SU-DHL-6 (cell line): ENCODE measurements around the gene KMT2D.
A peak's percentile ranks its signal among the peaks of the same experiment; 100 is the strongest.

Experiments used
- H2AFZ ChIP-seq: fragments of 200-600 bp; sonication (generic); 2 replicates; pipeline ENCODE4 v1.6.1; 2014; ENCODE audit warnings: low read depth, mild to moderate bottlenecking, moderate library complexity, mixed read lengths, antibody characterized with exemption, low read length; ENCODE audit not compliant: severe bottlenecking
- H3F3A ChIP-seq: fragments of 200-600 bp; shearing (Covaris generic); 2 replicates; pipeline ENCODE4 v1.6.0; 2016; ENCODE audit warnings: antibody characterized with exemption, mild to moderate bottlenecking; ENCODE audit not compliant: insufficient read depth
- H3K27ac ChIP-seq: fragments of 200-600 bp; sonication (generic); 2 replicates; pipeline ENCODE4 v1.5.1; 2016; ENCODE audit warnings: low read depth, mild to moderate bottlenecking, low read length, moderate library complexity, mixed read lengths
- H3K27me3 ChIP-seq: fragments of 200-600 bp; sonication (generic), shearing (Covaris generic); 2 replicates; pipeline ENCODE4 v1.6.0; 2014; ENCODE audit warnings: mild to moderate bottlenecking, low read length
- H3K36me3 ChIP-seq: fragments of 200-600 bp; sonication (generic); 2 replicates; pipeline ENCODE4 v1.6.1; 2014; ENCODE audit warnings: mild to moderate bottlenecking, low read length, mixed read lengths
- H3K4me2 ChIP-seq: fragments of 300-600, 200-600 bp; shearing (Covaris generic), sonication (generic); 2 replicates; pipeline ENCODE4 v1.6.0; 2014; ENCODE audit warnings: low read length, low read depth, mild to moderate bottlenecking; ENCODE audit not compliant: poor library complexity, severe bottlenecking
- H3K4me3 ChIP-seq: fragments of 200-600 bp; sonication (generic); 2 replicates; pipeline ENCODE4 v1.5.1; 2014; ENCODE audit warnings: antibody characterized with exemption, low read length, mild to moderate bottlenecking, mixed read lengths; ENCODE audit not compliant: insufficient read depth, poor library complexity, severe bottlenecking
- H3K79me2 ChIP-seq: fragments of 200-600 bp; sonication (generic); 2 replicates; pipeline ENCODE4 v1.6.1; 2014; ENCODE audit warnings: mild to moderate bottlenecking, low read length, moderate library complexity; ENCODE audit not compliant: insufficient read depth
- H3K9ac ChIP-seq: fragments of 200-600 bp; sonication (generic); 2 replicates; pipeline ENCODE4 v1.7.0; 2014; ENCODE audit warnings: mild to moderate bottlenecking, low read length
- H3K9me2 ChIP-seq: fragments of 200-600 bp; sonication (generic); replicated peaks from 2 replicates; pipeline ENCODE4 v1.6.1; 2014; ENCODE audit warnings: low read length; ENCODE audit not compliant: insufficient read depth
- H3K9me3 ChIP-seq: fragments of 200-600 bp; sonication (generic); 2 replicates; pipeline ENCODE4 v1.6.1; 2014; ENCODE audit warnings: low read length, mixed read lengths; ENCODE audit not compliant: insufficient read depth
- H4K20me1 ChIP-seq: fragments of 200-600 bp; sonication (generic); 2 replicates; pipeline ENCODE4 v1.6.1; 2014; ENCODE audit warnings: low read depth, mild to moderate bottlenecking, antibody characterized with exemption, low read length, moderate library complexity, mixed read lengths
- CTCF ChIP-seq: fragments of 200-600 bp; sonication (generic); IDR thresholded peaks from one replicate; pipeline ENCODE4 v1.5.1; 2017; ENCODE audit warnings: antibody characterized with exemption, mild to moderate bottlenecking, low read length, moderate library complexity; ENCODE audit not compliant: insufficient read depth, poor library complexity, severe bottlenecking
- EZH2phosphoT487 ChIP-seq: fragments of 200-600 bp; sonication (generic), shearing (Covaris generic); conservative IDR thresholded peaks from 2 replicates; pipeline ENCODE4 v1.6.1; 2018; ENCODE audit warnings: mild to moderate bottlenecking, antibody characterized with exemption, low read length, moderate library complexity, mixed read lengths

KMT2D gene, protein sequence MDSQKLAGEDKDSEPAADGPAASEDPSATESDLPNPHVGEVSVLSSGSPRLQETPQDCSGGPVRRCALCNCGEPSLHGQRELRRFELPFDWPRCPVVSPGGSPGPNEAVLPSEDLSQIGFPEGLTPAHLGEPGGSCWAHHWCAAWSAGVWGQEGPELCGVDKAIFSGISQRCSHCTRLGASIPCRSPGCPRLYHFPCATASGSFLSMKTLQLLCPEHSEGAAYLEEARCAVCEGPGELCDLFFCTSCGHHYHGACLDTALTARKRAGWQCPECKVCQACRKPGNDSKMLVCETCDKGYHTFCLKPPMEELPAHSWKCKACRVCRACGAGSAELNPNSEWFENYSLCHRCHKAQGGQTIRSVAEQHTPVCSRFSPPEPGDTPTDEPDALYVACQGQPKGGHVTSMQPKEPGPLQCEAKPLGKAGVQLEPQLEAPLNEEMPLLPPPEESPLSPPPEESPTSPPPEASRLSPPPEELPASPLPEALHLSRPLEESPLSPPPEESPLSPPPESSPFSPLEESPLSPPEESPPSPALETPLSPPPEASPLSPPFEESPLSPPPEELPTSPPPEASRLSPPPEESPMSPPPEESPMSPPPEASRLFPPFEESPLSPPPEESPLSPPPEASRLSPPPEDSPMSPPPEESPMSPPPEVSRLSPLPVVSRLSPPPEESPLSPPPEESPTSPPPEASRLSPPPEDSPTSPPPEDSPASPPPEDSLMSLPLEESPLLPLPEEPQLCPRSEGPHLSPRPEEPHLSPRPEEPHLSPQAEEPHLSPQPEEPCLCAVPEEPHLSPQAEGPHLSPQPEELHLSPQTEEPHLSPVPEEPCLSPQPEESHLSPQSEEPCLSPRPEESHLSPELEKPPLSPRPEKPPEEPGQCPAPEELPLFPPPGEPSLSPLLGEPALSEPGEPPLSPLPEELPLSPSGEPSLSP (N-terminal part only)

DNA sequence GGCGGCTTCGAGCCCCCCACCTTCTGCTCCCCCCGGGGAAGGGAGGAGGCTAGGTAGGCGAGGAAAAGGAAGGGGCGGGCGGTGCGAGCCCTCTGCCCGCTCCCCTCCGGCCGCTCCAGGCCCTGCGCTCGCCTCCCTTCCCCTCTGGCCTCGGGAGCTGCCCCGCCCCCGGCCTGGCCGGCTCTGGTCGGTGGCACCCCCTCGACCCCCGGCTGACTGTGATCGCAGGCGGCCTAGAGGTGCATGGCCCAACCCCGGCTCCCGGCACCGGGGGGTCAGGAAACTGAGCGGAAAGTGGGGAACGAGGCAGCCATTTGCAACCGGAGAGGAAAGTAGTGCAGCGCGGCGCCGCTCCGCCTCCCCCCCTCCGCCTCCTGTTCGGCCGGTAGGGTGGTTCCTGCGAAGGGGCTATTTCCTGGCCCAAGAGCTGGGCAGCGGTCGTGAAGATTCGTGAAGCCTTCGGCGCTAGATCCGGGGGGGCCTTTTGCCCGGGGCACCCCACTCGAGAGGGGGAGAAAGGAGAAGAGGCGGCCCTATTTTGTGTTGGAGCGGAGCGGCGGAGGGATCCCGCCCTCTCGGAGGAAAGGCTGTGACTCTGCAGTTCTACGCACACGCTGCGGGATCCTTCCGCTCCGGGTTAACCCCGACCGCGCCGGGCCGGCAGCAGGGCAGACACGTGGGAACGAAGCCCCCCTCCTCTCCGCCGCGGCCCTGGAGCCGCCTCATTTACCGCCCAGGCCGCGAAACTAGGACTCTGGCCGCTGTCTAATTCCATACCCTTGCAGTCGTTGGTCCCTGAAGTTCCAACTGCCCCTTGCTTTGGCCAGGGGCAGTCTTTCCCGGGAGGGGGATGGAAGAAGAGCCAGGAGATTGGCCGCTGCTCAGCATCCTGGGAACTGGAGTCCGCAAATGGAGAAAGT is at the start of gene KMT2D:
KMT2D (minus strand) TSS at position 558 of the 920 bp plus-strand sequence. CDS start 5,470 bp downstream, outside the sequence.
- peak within 1 kb of the TSS; percentile 94 for H2AFZ ChIP-seq
- no peaks in the 10 kb centered on the region for H3K27me3 ChIP-seq
- no peaks in the 10 kb centered on the region for H3K36me3 ChIP-seq
- peaks cover 15% of the 10 kb centered on the region; the same call in 1 of the 2 replicates for H4K20me1 ChIP-seq
- peak within 1 kb of the TSS; percentile 78 for H3K27ac ChIP-seq
- peak within 1 kb of the TSS; percentile 96 for H3K4me2 ChIP-seq
- H3K9ac ChIP-seq, result peak within 1 kb of the TSS; percentile 96
- H3K9me2 ChIP-seq, result no peaks in the 10 kb centered on the region
- no peak for TF ChIP-seq CTCF
- TF ChIP-seq EZH2phosphoT487, result no peak
- H3K79me2 ChIP-seq, result peaks cover 55% of the 10 kb centered on the region
- H3K9me3 ChIP-seq, result no peaks in the 10 kb centered on the region
- peaks cover 10% of the 10 kb centered on the region for H3F3A ChIP-seq
- peak within 1 kb of the TSS; percentile 98 for H3K4me3 ChIP-seq

DNA sequence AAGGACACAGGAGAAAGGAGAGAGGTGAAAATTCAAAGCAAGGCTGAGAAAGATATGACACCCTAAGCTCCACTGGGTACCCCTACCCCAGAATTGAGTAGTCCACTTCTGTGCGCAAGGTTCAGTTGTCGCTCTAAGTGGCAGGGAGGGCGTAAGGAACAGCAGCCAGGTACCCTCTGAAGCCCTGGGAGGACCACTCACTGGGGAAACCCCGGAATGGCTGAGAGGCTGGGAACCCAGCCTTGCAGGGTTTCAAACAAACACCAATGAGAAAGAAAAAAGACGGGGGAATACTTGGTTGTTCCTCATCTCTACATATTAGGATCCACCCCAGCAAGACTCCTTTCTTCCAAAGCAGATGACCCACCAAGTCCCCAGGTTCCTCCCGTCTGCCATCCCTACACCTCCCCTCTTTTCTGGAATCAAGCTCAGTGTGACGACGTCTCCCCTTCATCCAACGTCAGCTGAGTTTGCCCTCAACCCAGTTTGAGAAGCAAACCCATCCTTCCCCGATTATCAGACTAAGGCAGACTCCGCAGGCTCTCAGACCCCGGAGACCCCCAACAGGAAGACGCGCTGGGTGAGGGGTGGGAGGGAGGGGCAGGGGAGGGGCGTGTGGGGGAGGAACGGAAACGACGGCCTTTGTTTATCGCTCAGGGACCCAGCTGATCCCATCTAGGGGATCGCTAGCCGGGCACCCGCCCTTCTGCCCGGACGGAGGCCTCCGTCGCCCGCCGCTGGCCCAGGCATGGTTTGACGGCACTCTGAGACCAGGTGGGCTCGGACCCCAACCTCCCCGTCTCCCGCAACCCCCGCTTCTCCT is 49.3 kb upstream of the KMT2D start:
- H3K36me3 ChIP-seq, result no peaks in the 10 kb centered on the region
- H3K9me3 ChIP-seq, result no peaks in the 10 kb centered on the region
- no peaks in the 10 kb centered on the region for H3F3A ChIP-seq
- no peak for TF ChIP-seq EZH2phosphoT487
- no peak for TF ChIP-seq CTCF
- H3K9me2 ChIP-seq, result no peaks in the 10 kb centered on the region
- H3K27me3 ChIP-seq, result no peaks in the 10 kb centered on the region
- peak overlapping the region; percentile 98 for H3K4me2 ChIP-seq
- H4K20me1 ChIP-seq, result no peaks in the 10 kb centered on the region
- H3K79me2 ChIP-seq, result no peaks in the 10 kb centered on the region
- H2AFZ ChIP-seq, result peak overlapping the region; percentile 98
- peak overlapping the region; percentile 93 for H3K4me3 ChIP-seq
- H3K27ac ChIP-seq, result no peak overlapping the region
- H3K9ac ChIP-seq, result peak overlapping the region; percentile 73
